ENCODE measurements around the gene GNAQ. TPM values are rescaled to one million over a fixed set of nuclear protein-coding genes. Genes with fewer than 3 reads are reported as not detected.
"Not testable (repeated sequence)": the region's sequence is repeated elsewhere in the genome, so short reads cannot be mapped to it uniquely, and the experiment has no call there.

Gene GNAQ
- polyA plus RNA-seq, 2 donors = 11.3 to 12.8 TPM

GRCh38 chr9:77707383-77708063 lies 324.1 kb downstream of the GNAQ start:
- no peak overlapping the region for H3K4me3 ChIP-seq (ENCODE audit: low read depth in 1 of 2, low read length in 2 of 2)
- no peaks in the 10 kb centered on the region for H3K4me1 ChIP-seq (ENCODE audit: control insufficient read depth in 2 of 2, insufficient read depth in 2 of 2, low read length in 1 of 2)
- H3K27me3 ChIP-seq (ENCODE audit: control insufficient read depth in 1 of 2, insufficient read depth in 2 of 2, low read length in 2 of 2) = no peaks in the 10 kb centered on the region
- H3K36me3 ChIP-seq (ENCODE audit: control insufficient read depth in 2 of 2, insufficient read depth in 2 of 2, low read length in 1 of 2) = no peaks in the 10 kb centered on the region
- no peak overlapping the region for H3K27ac ChIP-seq (ENCODE audit: low read depth in 2 of 2, low read length in 1 of 2)
- H3K9me3 ChIP-seq (ENCODE audit: control insufficient read depth in 2 of 2, insufficient read depth in 1 of 2, low read depth in 1 of 2, low read length in 1 of 2) = no peaks in the 10 kb centered on the region
- 71 to 73% methylated on average over 6 of the region's 6 CpGs for WGBS, 2 donors

DNA sequence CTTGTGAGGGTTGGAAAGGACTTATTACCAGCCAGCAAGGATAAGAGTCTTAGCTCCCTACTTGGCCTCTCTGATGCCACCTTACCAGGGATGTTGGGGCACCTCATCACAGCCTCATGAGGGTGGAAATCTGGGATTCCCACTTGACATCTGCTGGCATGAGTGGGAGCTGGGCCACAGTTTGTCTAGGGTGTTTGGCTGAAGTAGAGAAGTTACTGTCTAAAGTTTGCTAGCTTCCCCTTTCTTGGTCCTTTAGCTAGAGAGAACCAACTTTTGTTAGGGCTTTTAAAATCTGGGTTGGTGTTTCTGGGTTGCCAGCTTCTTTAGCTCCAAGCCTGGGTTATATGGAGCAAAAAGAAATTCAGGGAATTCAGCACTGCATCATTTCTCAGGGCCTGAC lies 326.0 kb downstream of the GNAQ start:
- Histone ChIP-seq H3K36me3 (ENCODE audit: control insufficient read depth in 2 of 2, insufficient read depth in 2 of 2, low read length in 1 of 2) (no peaks in the 10 kb centered on the region), H3K9me3 (ENCODE audit: control insufficient read depth in 2 of 2, insufficient read depth in 1 of 2, low read depth in 1 of 2, low read length in 1 of 2) (no peaks in the 10 kb centered on the region), H3K27ac (ENCODE audit: low read depth in 2 of 2, low read length in 1 of 2) (no peak overlapping the region), H3K4me1 (ENCODE audit: control insufficient read depth in 2 of 2, insufficient read depth in 2 of 2, low read length in 1 of 2) (no peaks in the 10 kb centered on the region), H3K27me3 (ENCODE audit: control insufficient read depth in 1 of 2, insufficient read depth in 2 of 2, low read length in 2 of 2) (no peaks in the 10 kb centered on the region), H3K4me3 (ENCODE audit: low read depth in 1 of 2, low read length in 2 of 2) (no peak overlapping the region)

DNA sequence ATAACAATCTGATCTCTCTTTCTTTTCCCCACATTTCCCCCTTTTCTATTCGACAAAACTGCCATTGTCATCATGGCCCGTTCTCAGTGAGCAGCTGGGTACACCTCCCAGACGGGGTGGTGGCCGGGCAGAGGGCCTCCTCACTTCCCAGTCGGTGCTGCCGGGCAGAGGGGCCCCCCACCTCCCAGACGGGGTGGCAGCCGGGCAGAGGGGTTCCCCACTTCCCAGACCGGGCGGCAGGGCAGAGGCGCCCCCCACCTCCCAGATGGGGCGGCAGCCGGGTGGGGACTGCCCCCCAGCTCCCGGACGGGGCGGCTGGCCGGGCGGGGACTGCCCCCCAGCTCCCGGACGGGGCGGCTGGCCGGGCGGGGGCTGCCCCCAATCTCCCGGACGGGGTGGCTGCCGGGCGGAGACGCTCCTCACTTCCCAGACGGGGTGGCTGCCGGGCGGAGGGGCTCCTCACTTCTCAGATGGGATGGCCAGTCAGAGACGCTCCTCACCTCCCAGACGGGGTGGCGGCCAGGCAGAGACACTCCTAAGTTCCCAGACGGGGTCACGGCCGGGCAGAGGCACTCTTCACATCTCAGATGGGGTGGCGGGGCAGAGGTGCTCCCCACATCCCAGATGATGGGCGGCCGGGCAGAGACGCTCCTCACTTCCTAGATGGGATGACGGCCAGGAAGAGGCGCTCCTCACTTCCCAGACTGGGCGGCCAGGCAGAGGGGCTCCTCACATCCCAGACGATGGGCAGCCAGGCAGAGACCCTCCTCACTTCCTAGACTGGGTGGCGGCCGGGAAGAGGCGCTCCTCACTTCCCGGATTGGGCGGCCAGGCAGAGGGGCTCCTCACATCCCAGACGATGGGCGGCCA lies 328.9 kb downstream of the GNAQ start:
- not testable (repeated sequence) for H3K4me1 ChIP-seq (ENCODE audit: control insufficient read depth in 2 of 2, insufficient read depth in 2 of 2, low read length in 1 of 2); H3K27me3 ChIP-seq (ENCODE audit: control insufficient read depth in 1 of 2, insufficient read depth in 2 of 2, low read length in 2 of 2); H3K4me3 ChIP-seq (ENCODE audit: low read depth in 1 of 2, low read length in 2 of 2); H3K36me3 ChIP-seq (ENCODE audit: control insufficient read depth in 2 of 2, insufficient read depth in 2 of 2, low read length in 1 of 2); H3K9me3 ChIP-seq (ENCODE audit: control insufficient read depth in 2 of 2, insufficient read depth in 1 of 2, low read depth in 1 of 2, low read length in 1 of 2); H3K27ac ChIP-seq (ENCODE audit: low read depth in 2 of 2, low read length in 1 of 2)
- WGBS, 2 donors = 95 to 96% methylated on average over 32 to 52 of the region's 52 CpGs

GRCh38 chr9:77697238-77697984 lies 334.2 kb downstream of the GNAQ start:
- Histone ChIP-seq H3K27me3 (ENCODE audit: control insufficient read depth in 1 of 2, insufficient read depth in 2 of 2, low read length in 2 of 2) (no peaks in the 10 kb centered on the region), H3K9me3 (ENCODE audit: control insufficient read depth in 2 of 2, insufficient read depth in 1 of 2, low read depth in 1 of 2, low read length in 1 of 2) (no peaks in the 10 kb centered on the region), H3K27ac (ENCODE audit: low read depth in 2 of 2, low read length in 1 of 2) (no peak overlapping the region), H3K36me3 (ENCODE audit: control insufficient read depth in 2 of 2, insufficient read depth in 2 of 2, low read length in 1 of 2) (no peaks in the 10 kb centered on the region), H3K4me3 (ENCODE audit: low read depth in 1 of 2, low read length in 2 of 2) (no peak overlapping the region), H3K4me1 (ENCODE audit: control insufficient read depth in 2 of 2, insufficient read depth in 2 of 2, low read length in 1 of 2) (peaks cover 0 to 3% of the 10 kb centered on the region in 2 donors)
- 54 to 67% methylated on average over 1 of the region's 1 CpG for WGBS, 2 donors

DNA sequence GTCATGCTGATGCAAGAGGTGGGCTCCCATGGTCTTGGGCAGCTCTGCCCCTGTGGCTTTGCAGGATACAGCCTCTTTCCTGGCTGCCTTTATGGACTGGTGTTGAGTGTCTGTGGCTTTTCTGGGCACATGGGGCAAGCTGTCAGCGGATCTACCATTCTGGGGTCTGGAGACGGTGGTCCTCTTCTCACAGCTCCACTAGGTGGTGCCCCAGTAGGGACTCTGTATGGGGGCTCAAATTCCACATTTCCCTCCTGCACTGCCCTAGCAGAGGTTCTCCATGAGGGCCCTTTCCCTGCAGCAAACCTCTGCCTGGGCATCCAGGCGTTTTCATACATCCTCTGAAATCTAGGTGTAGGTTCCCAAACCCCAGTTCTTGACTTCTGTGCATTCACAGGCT lies 340.9 kb downstream of the GNAQ start:
- not testable (repeated sequence) for H3K9me3 ChIP-seq (ENCODE audit: control insufficient read depth in 2 of 2, insufficient read depth in 1 of 2, low read depth in 1 of 2, low read length in 1 of 2); H3K27me3 ChIP-seq (ENCODE audit: control insufficient read depth in 1 of 2, insufficient read depth in 2 of 2, low read length in 2 of 2); H3K27ac ChIP-seq (ENCODE audit: low read depth in 2 of 2, low read length in 1 of 2); H3K36me3 ChIP-seq (ENCODE audit: control insufficient read depth in 2 of 2, insufficient read depth in 2 of 2, low read length in 1 of 2); H3K4me1 ChIP-seq (ENCODE audit: control insufficient read depth in 2 of 2, insufficient read depth in 2 of 2, low read length in 1 of 2); H3K4me3 ChIP-seq (ENCODE audit: low read depth in 1 of 2, low read length in 2 of 2)
- 89 to 96% methylated on average over 3 of the region's 3 CpGs for WGBS, 2 donors

DNA sequence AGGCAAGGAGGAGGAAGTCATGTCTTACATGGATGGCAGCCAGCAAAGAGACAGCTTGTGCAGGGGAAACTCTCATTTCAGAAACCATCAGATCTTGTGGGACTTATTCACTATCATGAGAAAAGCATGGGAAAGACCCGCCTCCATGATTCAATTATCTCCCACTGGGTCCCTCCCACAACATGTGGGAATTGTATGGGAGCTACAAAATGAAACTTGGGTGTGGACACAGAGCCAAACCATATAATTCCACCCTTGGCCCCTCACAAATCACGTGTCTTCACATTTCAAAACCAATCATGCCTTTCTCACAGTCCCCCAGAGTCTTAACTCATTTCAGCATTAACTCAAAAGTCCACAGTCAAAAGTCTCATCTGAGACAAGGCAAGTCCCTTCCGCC lies 341.5 kb downstream of the GNAQ start:
- not testable (repeated sequence) for H3K9me3 ChIP-seq (ENCODE audit: control insufficient read depth in 2 of 2, insufficient read depth in 1 of 2, low read depth in 1 of 2, low read length in 1 of 2); H3K27me3 ChIP-seq (ENCODE audit: control insufficient read depth in 1 of 2, insufficient read depth in 2 of 2, low read length in 2 of 2); H3K4me1 ChIP-seq (ENCODE audit: control insufficient read depth in 2 of 2, insufficient read depth in 2 of 2, low read length in 1 of 2); H3K27ac ChIP-seq (ENCODE audit: low read depth in 2 of 2, low read length in 1 of 2); H3K36me3 ChIP-seq (ENCODE audit: control insufficient read depth in 2 of 2, insufficient read depth in 2 of 2, low read length in 1 of 2); H3K4me3 ChIP-seq (ENCODE audit: low read depth in 1 of 2, low read length in 2 of 2)
- 75 to 85% methylated on average over 3 of the region's 3 CpGs for WGBS, 2 donors

- WGBS, 2 donors = 91 to 93% methylated on average over 11 of the region's 11 CpGs
- H3K4me3 ChIP-seq (ENCODE audit: low read depth in 1 of 2, low read length in 2 of 2); H3K27me3 ChIP-seq (ENCODE audit: control insufficient read depth in 1 of 2, insufficient read depth in 2 of 2, low read length in 2 of 2); H3K9me3 ChIP-seq (ENCODE audit: control insufficient read depth in 2 of 2, insufficient read depth in 1 of 2, low read depth in 1 of 2, low read length in 1 of 2); H3K27ac ChIP-seq (ENCODE audit: low read depth in 2 of 2, low read length in 1 of 2); H3K36me3 ChIP-seq (ENCODE audit: control insufficient read depth in 2 of 2, insufficient read depth in 2 of 2, low read length in 1 of 2); H3K4me1 ChIP-seq (ENCODE audit: control insufficient read depth in 2 of 2, insufficient read depth in 2 of 2, low read length in 1 of 2): not testable (repeated sequence)
These were observed 343.9 kb downstream of the GNAQ start for GRCh38 chr9:77687737-77688136.

- Histone ChIP-seq H3K27ac (ENCODE audit: low read depth in 2 of 2, low read length in 1 of 2) (no peak overlapping the region), H3K27me3 (ENCODE audit: control insufficient read depth in 1 of 2, insufficient read depth in 2 of 2, low read length in 2 of 2) (no peaks in the 10 kb centered on the region), H3K4me1 (ENCODE audit: control insufficient read depth in 2 of 2, insufficient read depth in 2 of 2, low read length in 1 of 2) (peaks cover 0 to 6% of the 10 kb centered on the region in 2 donors), H3K4me3 (ENCODE audit: low read depth in 1 of 2, low read length in 2 of 2) (no peak overlapping the region), H3K9me3 (ENCODE audit: control insufficient read depth in 2 of 2, insufficient read depth in 1 of 2, low read depth in 1 of 2, low read length in 1 of 2) (no peaks in the 10 kb centered on the region), H3K36me3 (ENCODE audit: control insufficient read depth in 2 of 2, insufficient read depth in 2 of 2, low read length in 1 of 2) (no peaks in the 10 kb centered on the region)
- WGBS, 2 donors = 61 to 67% methylated on average over 5 of the region's 5 CpGs
These were observed 351.0 kb downstream of the GNAQ start for GRCh38 chr9:77680581-77680980.

GRCh38 chr9:77679661-77680368 lies 351.8 kb downstream of the GNAQ start:
- 75 to 79% methylated on average over 9 of the region's 9 CpGs for WGBS, 2 donors
- Histone ChIP-seq H3K4me3 (ENCODE audit: low read depth in 1 of 2, low read length in 2 of 2) (no peak overlapping the region), H3K27ac (ENCODE audit: low read depth in 2 of 2, low read length in 1 of 2) (no peak overlapping the region), H3K4me1 (ENCODE audit: control insufficient read depth in 2 of 2, insufficient read depth in 2 of 2, low read length in 1 of 2) (peaks cover 0 to 6% of the 10 kb centered on the region in 2 donors), H3K36me3 (ENCODE audit: control insufficient read depth in 2 of 2, insufficient read depth in 2 of 2, low read length in 1 of 2) (no peaks in the 10 kb centered on the region), H3K27me3 (ENCODE audit: control insufficient read depth in 1 of 2, insufficient read depth in 2 of 2, low read length in 2 of 2) (no peaks in the 10 kb centered on the region), H3K9me3 (ENCODE audit: control insufficient read depth in 2 of 2, insufficient read depth in 1 of 2, low read depth in 1 of 2, low read length in 1 of 2) (no peaks in the 10 kb centered on the region)
